Stomach (tissue), 19 donors: Measurements from ENCODE around the gene MTA3. TPM values are rescaled to one million over a fixed set of nuclear protein-coding genes. Genes with fewer than 3 reads are reported as not detected.
A peak's percentile ranks its signal among the peaks of the same experiment; 100 is the strongest.

Source experiments
- DNase-seq, 2 donors: peaks; one replicate each; pipeline versions ENCODE4 v3.0.0 to v3.0.0-alpha.2; 2013 to 2019
- H3K27ac ChIP-seq, 5 donors: fragments of 200-600 bp in 4 of 5; sonication (generic) in 4 of 5; one replicate each; pipeline ENCODE4 v1.5.1; 2013 to 2019; ENCODE audit warnings: mild to moderate bottlenecking in 1 of 5, moderate library complexity in 1 of 5
- H3K27me3 ChIP-seq, 3 donors: fragments of 200-600 bp; sonication (generic); one replicate each; pipeline ENCODE4 v1.5.1; 2017 to 2019; ENCODE audit warnings: mixed run types in 1 of 3
- H3K36me3 ChIP-seq, 4 donors: fragments of 200-600 bp; sonication (generic); 1 replicate in 3 of 4; 2 replicates in 1 of 4; pipeline ENCODE4 v1.5.1; 2016 to 2019
- H3K4me1 ChIP-seq, 4 donors: fragments of 200-600 bp; sonication (generic); one replicate each; pipeline ENCODE4 v1.5.1; 2016 to 2019
- H3K4me3 ChIP-seq, 4 donors: fragments of 200-600 bp; sonication (generic) in 3 of 4; one replicate each; pipeline ENCODE4 v1.5.1; 2016 to 2019; ENCODE audit warnings: mild to moderate bottlenecking in 1 of 4
- H3K9me3 ChIP-seq, 4 donors: fragments of 200-600 bp; sonication (generic); one replicate each; pipeline ENCODE4 v1.5.1; 2016 to 2019
- EP300 ChIP-seq: sonication (generic); formaldehyde crosslinking; IDR thresholded peaks from one replicate; pipeline ENCODE4 v1.6.1; 2017; ENCODE audit warnings: antibody characterized with exemption
- POLR2A ChIP-seq, 4 donors: fragments of 450-650 bp; IDR thresholded peaks; one replicate each; pipeline ENCODE4 v1.6.1; 2016; ENCODE audit warnings: antibody characterized with exemption in 4 of 4, control low read depth in 2 of 4, mild to moderate bottlenecking in 1 of 4, moderate library complexity in 1 of 4
- POLR2AphosphoS5 ChIP-seq, 3 donors: sonication (generic); formaldehyde crosslinking; IDR thresholded peaks; one replicate each; pipeline ENCODE4 v1.6.1; 2016; ENCODE audit warnings: antibody characterized with exemption in 3 of 3
- WGBS, 5 donors: extraction: QIAGEN DNeasy Blood & Tissue Kit in 3 of 5; methylation state at CpG; one replicate each; pipeline versions ENCODE4 v1.1.5 to v1.1.7; 2013 to 2018; 5-methylcytosine and 5-hydroxymethylcytosine counted together
- intact Hi-C: fragments of 100-400 bp; cut with DNase I; formaldehyde crosslinking; loops from one replicate; pipeline ENCODE4 v1.15.1; 2023; ENCODE audit warnings: low total_unique reads
- long read RNA-seq, 10 donors: transcript quantifications; one replicate each; lab custom pipeline, GENCODE V29; 2026
- polyA plus RNA-seq, 3 donors: library from polyadenylated mRNA; stranded (reverse); fragments of 200-250 nt; gene quantifications; one replicate each; pipeline ENCODE4 v1.2.3, GENCODE V29; 2013
- total RNA-seq, 5 donors: library from RNA; depleted of rRNA; stranded (reverse); fragments of >200 nt; gene quantifications; one replicate each; pipeline versions ENCODE4 v1.1.0 to v1.2.3, GENCODE V29; 2014 to 2016
- TF ChIP-seq, protein P1 (sequence below), 7 experiments: fragments of 450-650 bp in 4 of 7; fragments of 200-600 bp in 3 of 7; sonication (generic) in 3 of 7; IDR thresholded peaks; one replicate each; pipeline ENCODE4 v1.5.1; 2016 to 2019; ENCODE audit warnings: antibody characterized with exemption in 7 of 7, control low read depth in 2 of 7, mild to moderate bottlenecking in 1 of 7
- donor health status: healthy with polysubstance abuse.
- donor health status: Bipolar disorder and iron deficiency.
- donor health status: healthy.

The MTA3 gene
- total RNA-seq = 100 to 1,000 TPM in 1 of 5 donors, 10 to 100 TPM in 4; 35.0 to 120 (median 59.3) TPM
- polyA plus RNA-seq = 10 to 100 TPM; 27.8 to 42.0 (median 34.8) TPM
- long read RNA-seq, donor 1, partial matches to known transcripts = 0 of 4 reads
- long read RNA-seq, donor 1, other reads (novel, unspliced or antisense) = 0 of 4 reads
- long read RNA-seq, donor 2, partial matches to known transcripts = 0 of 3 reads
- long read RNA-seq, donor 2, other reads (novel, unspliced or antisense) = 0 of 3 reads
- long read RNA-seq, donor 3, partial matches to known transcripts = 0 of 8 reads
- long read RNA-seq, donor 3, other reads (novel, unspliced or antisense) = 0 of 8 reads
- long read RNA-seq, donor 4 = 0 reads
- long read RNA-seq, donor 5, partial matches to known transcripts = 0 of 4 reads
- long read RNA-seq, donor 5, other reads (novel, unspliced or antisense) = 0 of 4 reads
- long read RNA-seq, donor 6 = 0 reads
- long read RNA-seq, donor 7, partial matches to known transcripts = 0 of 6 reads
- long read RNA-seq, donor 7, other reads (novel, unspliced or antisense) = 0 of 6 reads
- long read RNA-seq, donor 8, transcript MTA3-215 (3 exons, 2,504 nt) = major isoform, 6 of 9 reads
- long read RNA-seq, donor 8, partial matches to known transcripts = 0 of 9 reads
- long read RNA-seq, donor 8, other reads (novel, unspliced or antisense) = 0 of 9 reads
- long read RNA-seq, donor 9, partial matches to known transcripts = 0 of 8 reads
- long read RNA-seq, donor 9, other reads (novel, unspliced or antisense) = 0 of 8 reads
- long read RNA-seq, donor 10, partial matches to known transcripts = 0 of 4 reads
- long read RNA-seq, donor 10, other reads (novel, unspliced or antisense) = 0 of 4 reads

DNA sequence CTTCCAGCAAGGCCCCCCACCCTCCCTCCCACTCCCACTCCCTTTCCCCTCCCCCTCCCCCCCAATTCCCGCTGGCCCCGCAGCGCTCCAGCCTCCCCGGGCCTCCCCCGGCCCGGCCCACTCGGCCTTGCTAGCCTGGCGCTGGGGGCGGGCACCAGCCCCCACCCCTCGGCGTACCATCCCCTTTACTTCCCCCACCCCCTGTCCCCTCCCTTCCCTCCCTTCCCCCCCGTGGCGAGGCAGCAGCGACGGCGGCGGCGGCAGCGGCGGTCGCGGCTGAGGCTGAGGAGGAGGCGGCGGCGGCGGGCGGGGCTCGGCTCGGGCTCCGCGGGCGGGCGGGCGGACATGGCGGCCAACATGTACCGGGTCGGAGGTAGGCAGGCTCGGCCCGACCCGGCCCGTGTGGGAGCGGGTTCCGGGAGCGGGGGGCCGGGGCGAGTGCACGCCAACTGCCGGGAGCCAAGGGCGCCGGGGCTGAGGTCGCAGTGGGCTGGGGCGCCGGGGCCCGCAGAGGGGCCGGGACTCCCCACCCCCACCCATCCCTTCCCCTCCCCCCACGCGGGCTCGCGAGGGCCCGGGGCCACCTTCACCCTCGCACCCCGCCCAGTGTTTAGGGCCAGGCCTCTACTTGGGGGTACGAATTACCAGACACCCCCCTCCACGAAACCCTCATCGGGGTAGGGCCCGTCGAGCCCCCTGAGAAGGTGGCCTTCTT is at the start of gene MTA3:
MTA3 (plus strand) TSS at position 232 of the 715 bp plus-strand sequence; CDS start at position 346, 114 bp downstream.
- intact Hi-C loops = no loop called here
- DNase-seq = peak; percentile 71 to 90
- TF ChIP-seq EP300 = no peak
- no peak for TF ChIP-seq POLR2AphosphoS5 (IDR thresholded peaks at IDR 0.05)
- TF ChIP-seq, protein P1, sequence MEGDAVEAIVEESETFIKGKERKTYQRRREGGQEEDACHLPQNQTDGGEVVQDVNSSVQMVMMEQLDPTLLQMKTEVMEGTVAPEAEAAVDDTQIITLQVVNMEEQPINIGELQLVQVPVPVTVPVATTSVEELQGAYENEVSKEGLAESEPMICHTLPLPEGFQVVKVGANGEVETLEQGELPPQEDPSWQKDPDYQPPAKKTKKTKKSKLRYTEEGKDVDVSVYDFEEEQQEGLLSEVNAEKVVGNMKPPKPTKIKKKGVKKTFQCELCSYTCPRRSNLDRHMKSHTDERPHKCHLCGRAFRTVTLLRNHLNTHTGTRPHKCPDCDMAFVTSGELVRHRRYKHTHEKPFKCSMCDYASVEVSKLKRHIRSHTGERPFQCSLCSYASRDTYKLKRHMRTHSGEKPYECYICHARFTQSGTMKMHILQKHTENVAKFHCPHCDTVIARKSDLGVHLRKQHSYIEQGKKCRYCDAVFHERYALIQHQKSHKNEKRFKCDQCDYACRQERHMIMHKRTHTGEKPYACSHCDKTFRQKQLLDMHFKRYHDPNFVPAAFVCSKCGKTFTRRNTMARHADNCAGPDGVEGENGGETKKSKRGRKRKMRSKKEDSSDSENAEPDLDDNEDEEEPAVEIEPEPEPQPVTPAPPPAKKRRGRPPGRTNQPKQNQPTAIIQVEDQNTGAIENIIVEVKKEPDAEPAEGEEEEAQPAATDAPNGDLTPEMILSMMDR (IDR thresholded peaks at IDR 0.05) = no peak
- TF ChIP-seq POLR2A (IDR thresholded peaks at IDR 0.05) = no peak
- Histone ChIP-seq H3K4me1 (peaks cover 17 to 47% (median 31%) of the 10 kb centered on the region in 4 donors), H3K9me3 (no peaks in the 10 kb centered on the region), H3K4me3 (peak within 1 kb of the TSS; percentile 72 to 95 (median 88)), H3K27me3 (no peaks in the 10 kb centered on the region), H3K27ac (peak within 1 kb of the TSS; percentile 92 to 98 (median 97)), H3K36me3 (peaks cover 0 to 18% (median 13%) of the 10 kb centered on the region in 4 donors)
- 0 to 3% (median 0%) methylated on average over 9 to 60 of the region's 67 CpGs for WGBS, 5 donors

DNA sequence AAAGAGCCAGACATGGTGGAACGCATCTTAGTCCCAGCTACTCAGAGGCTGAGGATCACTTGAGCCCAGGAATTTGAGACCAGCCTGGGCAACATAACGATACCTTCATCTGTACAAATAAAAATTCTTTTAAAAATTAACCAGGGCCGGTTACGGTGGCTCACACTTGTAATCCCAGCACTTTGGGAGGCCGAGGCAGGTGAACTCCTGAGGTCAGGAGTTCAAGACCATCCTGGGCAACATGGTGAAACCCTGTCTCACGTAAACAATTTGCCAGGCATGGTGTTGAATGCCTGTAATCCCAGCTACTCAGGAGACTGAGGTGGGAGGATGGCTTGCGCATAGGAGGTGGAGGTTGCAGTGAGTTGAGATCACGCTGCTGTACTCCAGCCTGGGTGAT is 48.8 kb upstream of the MTA3 start:
- TF ChIP-seq, protein P1 (IDR thresholded peaks at IDR 0.05) = no peak
- TF ChIP-seq POLR2A (IDR thresholded peaks at IDR 0.05) = no peak
- TF ChIP-seq POLR2AphosphoS5 (IDR thresholded peaks at IDR 0.05) = no peak
- no peak for TF ChIP-seq EP300
- Histone ChIP-seq H3K27ac (no peak overlapping the region), H3K4me3 (no peak overlapping the region), H3K27me3 (no peaks in the 10 kb centered on the region), H3K36me3 (no peaks in the 10 kb centered on the region), H3K9me3 (no peaks in the 10 kb centered on the region), H3K4me1 (no peaks in the 10 kb centered on the region)
- 68 to 83% (median 77%) methylated on average over 8 of the region's 8 CpGs for WGBS, 5 donors
- no peak for DNase-seq
- intact Hi-C loops = no loop called here

GRCh38 chr2:42522035-42522434 is 46.4 kb upstream of the MTA3 start:
- intact Hi-C loops = no loop called here
- WGBS, 5 donors = 46 to 69% (median 61%) methylated on average over 2 of the region's 2 CpGs

DNA sequence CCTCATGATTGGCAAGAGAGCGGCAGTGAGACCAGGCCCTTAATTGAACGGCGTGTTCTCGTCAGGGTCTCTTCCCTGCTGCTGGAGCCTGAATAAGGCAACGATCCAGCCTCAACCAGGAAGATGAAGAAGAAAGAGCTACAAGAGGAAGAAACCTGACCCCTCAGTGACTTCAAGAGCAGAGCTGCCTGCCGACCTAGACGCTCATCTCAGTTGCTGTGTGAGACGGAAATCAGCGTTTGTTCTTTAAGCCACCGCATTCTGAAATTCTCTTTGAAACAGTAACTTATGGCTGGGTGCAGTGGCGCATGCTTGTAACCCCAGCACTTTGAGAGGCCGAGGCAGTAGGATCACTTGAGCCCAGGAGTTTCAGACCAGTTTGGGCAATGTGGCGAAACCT is 45.1 kb upstream of the MTA3 start:
- no peaks in the 10 kb centered on the region for H3K9me3 ChIP-seq
- no peaks in the 10 kb centered on the region for H3K27me3 ChIP-seq
- no peak overlapping the region for H3K4me3 ChIP-seq
- intact Hi-C loops = no loop called here
- H3K4me1 ChIP-seq = no peaks in the 10 kb centered on the region
- no peak for TF ChIP-seq POLR2AphosphoS5 (IDR thresholded peaks at IDR 0.05)
- no peak for TF ChIP-seq POLR2A (IDR thresholded peaks at IDR 0.05)
- TF ChIP-seq EP300 = no peak
- TF ChIP-seq, protein P1 (IDR thresholded peaks at IDR 0.05) = no peak
- H3K27ac ChIP-seq = no peak overlapping the region
- DNase-seq = peak in 1 of 2 donors; percentile 27
- WGBS, 5 donors = 70 to 74% (median 70%) methylated on average over 13 of the region's 13 CpGs
- H3K36me3 ChIP-seq = no peaks in the 10 kb centered on the region

More at GRCh38 chr2:42522035-42522434, 46.4 kb upstream of the MTA3 start:
- Histone ChIP-seq H3K9me3 (no peaks in the 10 kb centered on the region), H3K27me3 (no peaks in the 10 kb centered on the region), H3K36me3 (no peaks in the 10 kb centered on the region), H3K27ac (no peak overlapping the region), H3K4me1 (no peaks in the 10 kb centered on the region), H3K4me3 (no peak overlapping the region)
- TF ChIP-seq EP300 = no peak
- no peak for DNase-seq
